Activated naive CD4-positive, alpha-beta T cell (primary cell): Measurements from ENCODE around the gene SORT1.

Experiments
- DNase-seq, 4 experiments: peaks; one replicate each; lab custom pipeline; 2025; lab: John Stamatoyannopoulos, UW

SORT1 gene

DNA sequence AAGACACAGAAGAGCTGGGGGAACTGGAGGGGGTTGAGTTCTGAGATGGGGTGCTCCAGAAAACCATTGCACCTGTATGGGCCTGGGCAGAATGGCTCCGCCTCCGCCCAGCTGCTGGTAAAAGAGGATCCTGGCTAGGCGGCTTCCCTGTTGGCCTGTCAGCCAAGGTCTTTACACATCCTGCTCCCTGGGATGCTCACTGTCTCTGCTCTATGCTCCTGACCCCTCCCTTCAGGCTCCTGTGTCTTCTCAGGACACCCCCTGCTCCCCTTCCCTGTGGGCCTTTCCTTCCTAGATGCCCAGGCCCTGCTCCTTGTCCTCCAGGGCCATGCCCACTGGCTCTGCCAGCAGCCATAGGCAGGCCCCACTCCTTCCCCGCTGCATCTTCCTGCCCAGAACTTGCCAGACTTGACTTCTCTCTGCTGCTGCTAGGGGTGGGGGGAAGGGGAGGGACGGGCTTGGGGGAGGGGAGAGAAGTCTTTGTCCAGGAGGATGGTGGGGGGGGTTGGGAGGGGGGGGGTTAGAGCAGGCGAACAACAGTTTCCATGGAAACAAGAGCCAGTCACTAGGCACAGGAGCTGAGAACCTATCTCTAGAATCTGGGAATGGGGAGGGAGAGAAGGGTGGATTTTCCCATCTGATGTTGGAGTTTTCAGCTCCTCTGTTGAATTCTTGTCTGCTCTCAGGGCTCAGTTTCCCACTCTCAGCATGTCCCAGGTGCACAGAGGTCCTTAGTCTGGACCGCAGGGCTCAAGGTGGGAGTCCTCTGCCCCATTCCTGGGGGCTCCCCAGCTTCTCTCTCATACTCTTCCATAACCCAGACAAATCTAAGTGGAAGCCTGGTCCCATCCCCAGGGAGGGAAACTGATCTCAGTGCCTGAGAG is 137.8 kb downstream of the SORT1 start:
- no peak for DNase-seq
